K562 (cell line): ENCODE measurements around the gene MBD3. TPM values are rescaled to one million over a fixed set of nuclear protein-coding genes. Genes with fewer than 3 reads are reported as not detected.

ENCODE experiments used
- ASH1L ChIP-seq: fragments of 450-650 bp; IDR thresholded peaks from 2 replicates; pipeline ENCODE4 v1.6.1; 2018; ENCODE audit warnings: borderline replicate concordance, mild to moderate bottlenecking, low read depth; ENCODE audit not compliant: partially characterized antibody
- CBFA2T3 ChIP-seq: fragments of 450-650 bp; IDR thresholded peaks from 2 replicates; pipeline ENCODE4 v1.6.1; 2017
- E2F3 ChIP-seq: fragments of 250-450 bp; sonication (Bioruptor Pico); IDR thresholded peaks from 2 replicates; pipeline ENCODE4 v1.4.0; 2020; ENCODE audit warnings: mild to moderate bottlenecking
- EHMT2 ChIP-seq: fragments of 450-650 bp; IDR thresholded peaks from 2 replicates; pipeline ENCODE4 v1.6.1; 2018; ENCODE audit warnings: antibody characterized with exemption
- ELF2 ChIP-seq: fragments of 250-450 bp; sonication (Bioruptor Pico); IDR thresholded peaks from 2 replicates; pipeline ENCODE4 v1.5.0; 2021; ENCODE audit warnings: mild to moderate bottlenecking
- ETV1 ChIP-seq: fragments of 450-650 bp; conservative IDR thresholded peaks from 2 replicates; pipeline ENCODE4 v1.6.1; 2016; ENCODE audit warnings: missing genetic modification characterization, control low read depth, low read depth, missing compliant biosample characterization
- HDAC3 ChIP-seq: fragments of 450-650 bp; IDR thresholded peaks from 2 replicates; pipeline ENCODE4 v1.6.1; 2018; ENCODE audit warnings: borderline replicate concordance, mild to moderate bottlenecking, moderate library complexity; ENCODE audit not compliant: partially characterized antibody
- HMBOX1 ChIP-seq: sonication (generic); IDR thresholded peaks from 2 replicates; pipeline ENCODE4 v1.6.1; 2016
- MAFF ChIP-seq: IDR thresholded peaks from 2 replicates; pipeline ENCODE4 v1.6.1; 2012; ENCODE audit warnings: low read length, improper control_type of control experiment
- MAZ ChIP-seq, 2 experiments: fragments of 450-650 bp in 1 of 2; sonication (generic) in 1 of 2; formaldehyde crosslinking; IDR thresholded peaks in 1 of 2; conservative IDR thresholded peaks in 1 of 2; 2 replicates each; pipeline versions ENCODE4 v1.4.0 to v1.5.0; 2020; ENCODE audit warnings: mild to moderate bottlenecking in 1 of 2, missing genetic modification reagents in 1 of 2
- NFIC ChIP-seq: fragments of 450-650 bp; IDR thresholded peaks from 2 replicates; pipeline ENCODE4 v1.6.1; 2017; ENCODE audit warnings: mild to moderate bottlenecking, inconsistent platforms
- POLR2A ChIP-seq: fragments of 450-650 bp; conservative IDR thresholded peaks from 2 replicates; pipeline ENCODE4 v1.6.1; 2016
- POLR2AphosphoS5 ChIP-seq: IDR thresholded peaks from 2 replicates; pipeline ENCODE4 v1.6.1; 2011; ENCODE audit warnings: mild to moderate bottlenecking, low read depth, low read length, moderate library complexity; ENCODE audit not compliant: control insufficient read depth, insufficient read depth
- POLR2G ChIP-seq: fragments of 200-400 bp; formaldehyde crosslinking; IDR thresholded peaks from 2 replicates; pipeline ENCODE4 v1.6.1; 2017; ENCODE audit warnings: low read depth, mild to moderate bottlenecking, antibody characterized with exemption, low read length, moderate library complexity
- POLR3G ChIP-seq: IDR thresholded peaks from 2 replicates; pipeline ENCODE4 v1.6.1; 2011; ENCODE audit not compliant: insufficient read length, insufficient replicate concordance; ENCODE audit errors: extremely low read depth
- RBM25 ChIP-seq: fragments of 200-400 bp; formaldehyde crosslinking; IDR thresholded peaks from 2 replicates; pipeline ENCODE4 v1.6.1; 2018; ENCODE audit warnings: low read length, low read depth, moderate library complexity; ENCODE audit not compliant: severe bottlenecking
- SNRNP70 ChIP-seq: fragments of 200-400 bp; formaldehyde crosslinking; optimal IDR thresholded peaks from 2 replicates; pipeline ENCODE3; 2017; ENCODE audit warnings: low read depth, low read length
- TCFL5 ChIP-seq: fragments of 250-450 bp; sonication (Bioruptor Pico); conservative IDR thresholded peaks from 2 replicates; pipeline ENCODE4 v1.6.1; 2021; ENCODE audit warnings: mild to moderate bottlenecking, moderate library complexity, matching md5 sums
- ZFP36 ChIP-seq: fragments of 150-350 bp; IDR thresholded peaks from 2 replicates; pipeline ENCODE4 v1.6.1; 2018; ENCODE audit warnings: low read length, low read depth; ENCODE audit not compliant: partially characterized antibody
- ZNF253 ChIP-seq: fragments of 250-450 bp; sonication (Bioruptor Pico); conservative IDR thresholded peaks from 2 replicates; pipeline ENCODE4 v1.6.1; 2021; ENCODE audit warnings: mild to moderate bottlenecking
- ZNF347 ChIP-seq: fragments of 450-650 bp; formaldehyde crosslinking; IDR thresholded peaks from 2 replicates; pipeline ENCODE4 v1.4.0; 2020; ENCODE audit warnings: low read depth, mild to moderate bottlenecking, moderate library complexity
- ZNF354B ChIP-seq: fragments of 250-450 bp; sonication (Bioruptor Pico); IDR thresholded peaks from 2 replicates; pipeline ENCODE4 v1.4.0; 2020
- polyA plus RNA-seq, 8 experiments: library from polyadenylated mRNA; depleted of rRNA in 4 of 8; stranded (reverse) in 5 of 8; unstranded in 3 of 8; fragments of >200 nt; fragmentation: Nextera tagmentation in 2 of 8; fragmentation: Illumina TruSeq in 1 of 8; extraction: Ambion mirVana in 2 of 8; extraction: Trizol in 1 of 8; gene quantifications; 2 replicates each; pipeline versions ENCODE4 v1.2.1 to v1.2.3, GENCODE V29; 2011 to 2014; ENCODE audit warnings: inconsistent platforms in 1 of 8, missing spikeins in 1 of 8
- total RNA-seq, 7 experiments: library from RNA; depleted of rRNA in 6 of 7; stranded (reverse); fragments of >200 nt in 6 of 7; fragmentation: Illumina TruSeq in 2 of 7; extraction: Trizol in 2 of 7; gene quantifications; 2 replicates each; pipeline versions ENCODE4 v1.2.1 to v1.2.3, GENCODE V29; 2011 to 2021; ENCODE audit warnings: low replicate concordance in 1 of 7
- TF ChIP-seq, protein P1 (sequence below): sonication (generic); formaldehyde crosslinking; IDR thresholded peaks from 2 replicates; pipeline ENCODE4 v1.8.0; 2022; ENCODE audit warnings: missing genetic modification reagents, mild to moderate bottlenecking, moderate library complexity, borderline replicate concordance
- TF ChIP-seq, protein P2 (sequence below): fragments of 450-650 bp; formaldehyde crosslinking; IDR thresholded peaks from 2 replicates; pipeline ENCODE4 v1.4.0; 2020; ENCODE audit warnings: mild to moderate bottlenecking, mixed read lengths
- TF ChIP-seq, protein P3 (sequence below), 3 experiments: fragments of 200-800 bp in 1 of 3; sonication (Bioruptor generic) in 1 of 3; sonication (generic) in 1 of 3; formaldehyde crosslinking in 1 of 3; IDR thresholded peaks; 2 replicates each; pipeline versions ENCODE4 v1.6.1 to v1.8.0; 2016 to 2022; ENCODE audit warnings: mild to moderate bottlenecking in 2 of 3, missing compliant biosample characterization in 2 of 3, missing genetic modification characterization in 2 of 3, missing genetic modification reagents in 1 of 3

Gene MBD3
- total and polyA plus RNA-seq, 9 of the 15 experiments (the other 6 are each of a cell fraction or from before 2014, with no cell fraction given), result 0.24 to 137 (median 30.9) TPM

- TF ChIP-seq RBM25, result peak; percentile 76
- no peak for TF ChIP-seq ZFP36
- TF ChIP-seq, protein P1, sequence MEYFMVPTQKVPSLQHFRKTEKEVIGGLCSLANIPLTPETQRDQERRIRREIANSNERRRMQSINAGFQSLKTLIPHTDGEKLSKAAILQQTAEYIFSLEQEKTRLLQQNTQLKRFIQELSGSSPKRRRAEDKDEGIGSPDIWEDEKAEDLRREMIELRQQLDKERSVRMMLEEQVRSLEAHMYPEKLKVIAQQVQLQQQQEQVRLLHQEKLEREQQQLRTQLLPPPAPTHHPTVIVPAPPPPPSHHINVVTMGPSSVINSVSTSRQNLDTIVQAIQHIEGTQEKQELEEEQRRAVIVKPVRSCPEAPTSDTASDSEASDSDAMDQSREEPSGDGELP, result peak; percentile 85
- no peak for TF ChIP-seq NFIC
- no peak for TF ChIP-seq ASH1L
- peak; percentile 65 for TF ChIP-seq POLR2G
- no peak for TF ChIP-seq SNRNP70
- no peak for TF ChIP-seq ETV1 (tag)
- no peak for TF ChIP-seq TCFL5
- TF ChIP-seq E2F3 (CRISPR knock-in tag), result no peak
- TF ChIP-seq MAZ (CRISPR knock-in tag; conservative IDR thresholded peaks at IDR 0.05 in 1 of 2, IDR thresholded peaks at IDR 0.05 in 1 of 2), result peak in 1 of 2 experiments; percentile 23; a peak in 1 of 4 replicates
- no peak for TF ChIP-seq POLR2AphosphoS5
- no peak for TF ChIP-seq ZNF354B (CRISPR knock-in tag)
- no peak for TF ChIP-seq ZNF347 (CRISPR knock-in tag)
- no peak for TF ChIP-seq MAFF
- no peak for TF ChIP-seq EHMT2
- no peak for TF ChIP-seq ZNF253 (CRISPR knock-in tag)
- TF ChIP-seq POLR3G, result no peak
- TF ChIP-seq, protein P2, sequence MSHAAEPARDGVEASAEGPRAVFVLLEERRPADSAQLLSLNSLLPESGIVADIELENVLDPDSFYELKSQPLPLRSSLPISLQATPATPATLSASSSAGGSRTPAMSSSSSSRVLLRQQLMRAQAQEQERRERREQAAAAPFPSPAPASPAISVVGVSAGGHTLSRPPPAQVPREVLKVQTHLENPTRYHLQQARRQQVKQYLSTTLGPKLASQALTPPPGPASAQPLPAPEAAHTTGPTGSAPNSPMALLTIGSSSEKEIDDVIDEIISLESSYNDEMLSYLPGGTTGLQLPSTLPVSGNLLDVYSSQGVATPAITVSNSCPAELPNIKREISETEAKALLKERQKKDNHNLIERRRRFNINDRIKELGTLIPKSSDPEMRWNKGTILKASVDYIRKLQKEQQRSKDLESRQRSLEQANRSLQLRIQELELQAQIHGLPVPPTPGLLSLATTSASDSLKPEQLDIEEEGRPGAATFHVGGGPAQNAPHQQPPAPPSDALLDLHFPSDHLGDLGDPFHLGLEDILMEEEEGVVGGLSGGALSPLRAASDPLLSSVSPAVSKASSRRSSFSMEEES (CRISPR knock-in tag), result no peak
- TF ChIP-seq, protein P3, sequence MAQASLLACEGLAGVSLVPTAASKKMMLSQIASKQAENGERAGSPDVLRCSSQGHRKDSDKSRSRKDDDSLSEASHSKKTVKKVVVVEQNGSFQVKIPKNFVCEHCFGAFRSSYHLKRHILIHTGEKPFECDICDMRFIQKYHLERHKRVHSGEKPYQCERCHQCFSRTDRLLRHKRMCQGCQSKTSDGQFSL (CRISPR knock-in tag; IDR thresholded peaks at IDR 0.05), result no peak
- TF ChIP-seq, protein P3 (tag; IDR thresholded peaks at IDR 0.05), result no peak
- no peak for TF ChIP-seq ELF2
- TF ChIP-seq HMBOX1, result no peak
- TF ChIP-seq POLR2A, result peak; percentile 73
- TF ChIP-seq CBFA2T3, result no peak
- TF ChIP-seq HDAC3, result no peak
These were observed at the start of gene MBD3 (continued) for GRCh38 chr19:1592755-1593500.
